ENCODE data around the gene BMPER.

- TF ChIP-seq POLR2AphosphoS5 (IDR thresholded peaks at IDR 0.05; ENCODE audit: low read depth, low read length), result no peak
- no peak for TF ChIP-seq TAF1 (IDR thresholded peaks at IDR 0.05; ENCODE audit: borderline replicate concordance, insufficient read depth, low read length)
- TF ChIP-seq SIN3A (IDR thresholded peaks at IDR 0.05; ENCODE audit: borderline replicate concordance, insufficient read depth, low read length), result no peak
- TF ChIP-seq REST (IDR thresholded peaks at IDR 0.05; ENCODE audit: insufficient read depth in 1 of 2, low read depth in 2 of 2, low read length in 2 of 2), result no peak
- no peak for TF ChIP-seq FOXP2 (optimal IDR thresholded peaks at IDR 0.05; ENCODE audit: borderline replicate concordance, extremely low read depth, extremely low read length, insufficient read depth)
Measured at GRCh38 chr7:34091321-34091917, 186.1 kb downstream of the BMPER start.
